ENCODE data around the gene SLC30A3.

SLC30A3 gene

GRCh38 chr2:27255660-27256059 is 7.2 kb downstream of the SLC30A3 start:
- FAIRE-seq: no peak

DNA sequence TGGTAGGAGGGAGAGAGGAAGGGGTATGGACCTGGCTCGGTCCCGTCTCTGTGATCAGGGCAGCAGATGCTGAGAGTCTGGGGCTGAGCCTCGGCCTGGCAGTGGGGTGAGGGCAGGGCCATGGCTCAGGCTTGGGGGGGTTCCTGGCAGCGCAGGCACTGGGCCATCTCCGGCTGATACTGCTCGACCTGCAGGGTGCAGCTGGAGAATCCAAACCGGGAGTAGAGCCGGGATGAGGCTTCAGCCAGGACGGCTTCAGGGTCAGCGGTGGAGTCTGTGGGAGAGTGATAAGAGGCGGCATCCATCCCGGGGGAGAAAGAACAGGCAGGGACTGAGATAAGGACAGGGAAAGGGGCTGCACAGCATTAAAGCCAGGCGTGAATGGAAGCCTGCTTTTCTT is 7.7 kb downstream of the SLC30A3 start:
- no peak for FAIRE-seq

DNA sequence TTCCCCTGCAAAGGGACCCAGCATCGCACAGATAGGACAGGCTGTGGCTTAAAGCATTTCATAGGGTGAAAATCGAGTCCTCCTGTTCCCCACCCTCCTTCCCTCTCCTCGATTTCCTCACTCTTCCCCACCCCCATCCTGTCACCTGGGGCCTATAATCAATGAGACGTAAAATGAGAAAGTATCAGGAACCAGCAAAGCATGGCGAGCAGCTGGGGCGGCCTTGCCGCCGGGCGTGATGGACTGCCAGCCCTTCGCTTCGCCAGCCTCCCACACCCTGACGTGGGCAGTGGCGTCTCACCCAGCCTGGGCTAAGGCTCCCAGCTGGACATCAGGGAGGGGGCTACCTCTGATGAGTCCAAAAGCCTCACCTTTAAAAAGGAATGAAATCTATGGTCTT is 11.1 kb downstream of the SLC30A3 start:
- no peak for FAIRE-seq

GRCh38 chr2:27250652-27251379 is 12.0 kb downstream of the SLC30A3 start:
- FAIRE-seq: no peak

DNA sequence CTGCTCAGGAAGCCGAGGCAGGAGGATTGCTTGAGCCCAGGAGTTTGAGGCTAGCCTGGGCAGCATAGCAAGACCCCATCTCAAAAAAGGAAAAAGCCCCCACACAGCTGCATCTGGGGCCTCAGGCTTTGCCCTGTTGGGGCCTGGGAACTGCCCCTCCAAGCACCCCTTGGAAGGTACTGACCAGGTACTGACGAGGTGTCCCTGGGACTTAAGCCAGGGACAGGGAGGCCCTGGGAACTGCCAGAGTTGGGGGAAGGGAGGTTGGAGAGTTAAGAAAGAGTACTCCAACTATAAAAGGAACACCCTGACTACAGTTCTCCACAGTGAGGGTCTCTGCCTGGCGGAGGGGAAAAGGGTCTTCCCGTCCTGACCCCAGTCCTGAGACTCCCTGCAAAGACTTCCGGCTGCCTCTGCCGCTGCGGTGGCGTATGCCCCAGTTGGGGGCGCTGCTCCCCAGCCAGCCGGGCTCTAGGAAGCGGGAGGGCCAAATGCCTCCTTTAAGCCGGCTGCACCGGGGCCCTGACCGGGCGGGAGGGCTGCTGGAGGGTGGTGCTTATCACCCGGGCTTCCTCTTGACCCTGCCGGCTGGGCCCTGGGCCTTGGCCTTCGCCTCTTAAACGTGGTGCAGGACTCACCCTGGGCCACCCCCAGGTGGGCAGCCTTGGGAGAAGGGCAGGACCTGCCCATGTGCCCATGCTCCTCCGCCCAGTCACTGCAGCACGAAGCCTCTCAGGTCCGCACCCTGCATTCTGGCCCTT is 12.8 kb downstream of the SLC30A3 start:
- FAIRE-seq: no peak

GRCh38 chr2:27249159-27249890 is 13.5 kb downstream of the SLC30A3 start:
- no peak for FAIRE-seq

- FAIRE-seq: no peak
Observed at GRCh38 chr2:27247893-27248292, 15.0 kb downstream of the SLC30A3 start.

GRCh38 chr2:27245626-27246025 is 17.2 kb downstream of the SLC30A3 start:
- FAIRE-seq: no peak

GRCh38 chr2:27245116-27245515 is 17.7 kb downstream of the SLC30A3 start:
- no peak for FAIRE-seq

DNA sequence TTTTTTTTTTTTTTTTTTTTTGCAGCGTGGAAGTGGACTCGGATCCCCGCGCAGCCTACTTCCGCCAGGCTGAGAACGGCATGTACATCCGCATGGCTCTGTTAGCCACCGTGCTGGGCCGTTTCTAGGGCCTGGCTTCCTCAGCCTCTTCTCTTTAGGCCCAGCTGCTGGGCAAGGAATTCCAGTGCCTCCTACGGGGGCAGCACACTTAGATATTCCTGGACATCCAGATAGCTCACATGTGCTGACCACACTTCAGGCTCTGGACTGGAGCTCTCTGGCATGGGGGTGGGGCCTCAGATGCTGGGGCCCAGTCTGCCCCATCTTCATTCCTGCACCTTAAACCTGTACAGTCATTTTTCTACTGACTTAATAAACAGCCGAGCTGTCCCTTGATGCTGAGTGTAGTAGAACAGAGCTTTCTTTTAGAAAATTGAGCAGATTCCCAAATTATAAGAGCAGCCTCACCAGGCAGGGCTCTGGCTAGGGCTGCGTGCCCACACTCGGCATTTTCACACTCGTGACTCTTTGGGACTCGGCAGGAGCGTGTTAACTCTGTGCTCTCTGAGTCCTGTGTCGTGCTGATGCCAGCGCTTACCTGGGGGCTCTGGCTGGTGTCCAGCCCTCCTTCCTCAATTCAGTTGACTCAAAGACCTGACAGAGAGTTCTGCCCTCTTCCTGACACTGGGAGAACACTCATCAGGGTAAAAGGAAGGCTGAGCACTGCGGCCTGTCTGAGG is 19.3 kb downstream of the SLC30A3 start:
- no peak for FAIRE-seq

DNA sequence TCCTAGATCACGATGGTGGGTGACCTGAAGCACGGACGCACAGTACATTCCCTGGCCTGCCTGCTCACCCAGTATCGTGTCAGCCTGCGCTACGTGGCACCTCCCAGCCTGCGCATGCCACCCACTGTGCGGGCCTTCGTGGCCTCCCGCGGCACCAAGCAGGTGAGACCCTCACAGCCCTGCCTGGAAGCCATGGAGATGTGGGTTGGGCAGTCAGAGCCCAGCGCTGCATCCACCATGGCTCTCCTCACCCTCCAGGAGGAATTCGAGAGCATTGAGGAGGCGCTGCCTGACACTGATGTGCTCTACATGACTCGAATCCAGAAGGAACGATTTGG is 20.3 kb downstream of the SLC30A3 start:
- no peak for FAIRE-seq

- no peak for FAIRE-seq
Observed at GRCh38 chr2:27241761-27242613, 20.9 kb downstream of the SLC30A3 start.

DNA sequence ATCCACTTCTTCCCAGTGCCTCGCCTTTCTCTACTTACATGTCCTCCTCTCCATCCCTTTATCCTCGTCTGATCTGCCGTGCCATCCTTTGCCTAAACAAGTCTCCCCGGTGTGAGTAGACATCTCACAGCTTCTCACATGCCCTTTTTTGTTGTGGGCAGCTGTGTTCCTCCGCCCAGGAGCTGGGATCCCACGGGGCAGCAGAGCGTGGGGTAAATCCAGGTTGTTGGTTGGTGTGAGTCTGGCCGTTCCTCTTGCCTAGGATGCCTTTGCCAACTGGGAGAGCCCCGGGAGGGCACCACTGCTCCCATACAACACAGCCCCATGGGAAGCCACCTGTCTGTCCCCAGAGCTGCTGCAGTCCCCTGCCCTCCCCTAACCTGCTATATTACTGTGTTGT is 22.4 kb downstream of the SLC30A3 start:
- no peak for FAIRE-seq

GRCh38 chr2:27238976-27239375 is 23.9 kb downstream of the SLC30A3 start:
- FAIRE-seq: no peak

DNA sequence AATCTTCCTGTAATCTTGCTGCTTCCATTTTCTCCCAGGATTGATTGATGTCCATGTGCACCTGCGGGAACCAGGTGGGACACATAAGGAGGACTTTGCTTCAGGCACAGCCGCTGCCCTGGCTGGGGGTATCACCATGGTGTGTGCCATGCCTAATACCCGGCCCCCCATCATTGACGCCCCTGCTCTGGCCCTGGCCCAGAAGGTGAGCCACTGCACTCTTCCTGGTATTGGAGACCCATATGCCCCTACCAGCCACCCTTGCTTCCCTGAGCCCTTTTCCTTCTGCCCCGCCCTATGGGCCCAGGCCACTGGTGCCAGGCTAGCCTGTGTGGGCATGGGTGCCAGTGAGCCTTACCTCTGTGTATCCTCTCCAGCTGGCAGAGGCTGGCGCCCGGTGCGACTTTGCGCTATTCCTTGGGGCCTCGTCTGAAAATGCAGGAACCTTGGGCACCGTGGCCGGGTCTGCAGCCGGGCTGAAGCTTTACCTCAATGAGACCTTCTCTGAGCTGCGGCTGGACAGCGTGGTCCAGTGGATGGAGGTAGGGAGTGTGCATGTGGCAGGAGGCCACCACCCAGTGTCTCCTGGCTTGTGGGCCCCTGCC is 25.4 kb downstream of the SLC30A3 start:
- FAIRE-seq: no peak

DNA sequence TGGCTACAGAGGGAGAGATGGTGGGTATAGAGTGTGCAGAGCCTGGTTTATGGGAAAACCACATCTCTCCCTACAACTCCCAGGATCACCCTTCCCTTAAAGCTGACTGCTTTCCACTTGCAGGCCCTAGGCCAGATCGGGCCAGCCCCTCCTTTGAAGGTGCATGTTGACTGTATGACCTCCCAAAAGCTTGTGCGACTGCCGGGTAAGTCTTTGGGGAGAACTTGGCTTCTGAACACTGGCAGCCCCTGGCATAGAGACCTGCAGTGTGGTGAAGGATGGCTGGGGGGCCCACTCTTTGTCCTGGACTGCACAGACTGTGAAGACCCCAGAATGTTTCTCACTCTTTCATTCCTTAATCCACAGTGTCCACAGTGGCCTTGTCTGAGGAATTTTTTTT is 26.2 kb downstream of the SLC30A3 start:
- FAIRE-seq: no peak

GRCh38 chr2:27236136-27236535 is 26.7 kb downstream of the SLC30A3 start:
- no peak for FAIRE-seq

- FAIRE-seq: no peak
Observed at GRCh38 chr2:27233341-27233740, 29.5 kb downstream of the SLC30A3 start.

DNA sequence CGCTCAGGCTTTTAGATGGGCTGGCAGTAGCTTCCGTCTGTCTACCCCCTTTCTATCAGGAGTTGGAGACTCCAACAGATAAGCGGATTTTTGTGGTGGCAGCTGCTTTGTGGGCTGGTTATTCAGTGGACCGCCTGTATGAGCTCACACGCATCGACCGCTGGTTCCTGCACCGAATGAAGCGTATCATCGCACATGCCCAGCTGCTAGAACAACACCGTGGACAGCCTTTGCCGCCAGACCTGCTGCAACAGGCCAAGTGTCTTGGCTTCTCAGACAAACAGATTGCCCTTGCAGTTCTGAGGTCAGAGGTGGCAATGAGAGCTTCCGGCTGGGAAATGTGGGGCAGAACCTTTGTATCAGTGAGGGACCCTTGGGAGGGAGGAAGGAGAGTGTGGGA is 30.9 kb downstream of the SLC30A3 start:
- FAIRE-seq: no peak

DNA sequence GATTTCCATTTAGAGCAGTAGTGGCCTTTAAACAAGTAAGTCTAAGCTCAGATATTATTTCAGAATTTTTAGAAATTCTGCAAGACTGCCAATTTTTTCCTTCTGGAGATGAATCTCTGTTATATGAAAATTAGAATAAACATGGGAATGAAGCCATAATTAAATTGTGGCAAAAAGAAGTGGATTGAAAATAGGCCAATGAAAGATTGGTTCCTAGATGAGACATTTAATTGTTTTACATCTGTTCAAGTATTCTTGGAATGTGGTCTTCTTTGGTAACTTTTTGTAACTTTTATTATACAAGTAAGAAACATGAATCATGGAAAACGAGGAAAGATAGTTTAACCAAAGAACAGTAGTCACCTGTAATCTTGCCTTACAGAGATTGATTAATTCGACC is 35.3 kb downstream of the SLC30A3 start:
- no peak for FAIRE-seq

- FAIRE-seq: no peak
Observed at GRCh38 chr2:27225526-27225925, 37.3 kb downstream of the SLC30A3 start.

- FAIRE-seq: no peak
Observed at GRCh38 chr2:27223416-27223815, 39.4 kb downstream of the SLC30A3 start.

Data from TTC549 (cell line).